GM12878 (cell line): ENCODE measurements around the gene ANKRD44. TPM values are rescaled to one million over a fixed set of nuclear protein-coding genes. Genes with fewer than 3 reads are reported as not detected.

Experiments used
- ATAC-seq: fragments of 200-7000 bp; cut with Tn5 transposase; 3 replicates; pipeline ENCODE4 v1.9.1; 2020; ENCODE audit warnings: mild to moderate bottlenecking, moderate library complexity
- BruUV-seq: library from RNA; stranded (reverse); fragments of 400-500 nt; replicated peaks from 2 replicates; lab custom pipeline; 2021; lab: Mats Ljungman, UMichigan
- CTCF ChIA-PET: fragments of 300-600 bp; sonication (Branson Sonifier 250); formaldehyde crosslinking; extraction: SDS; loops from one replicate; lab custom pipeline; 2021; ENCODE audit warnings: inconsistent platforms; lab: Yijun Ruan, JAX
- POLR2A ChIA-PET: fragments of 350-600 bp; formaldehyde crosslinking; extraction: SDS; loops from one replicate; lab custom pipeline; 2021; ENCODE audit warnings: inconsistent platforms; lab: Charles Lee
- RAD21 ChIA-PET: fragments of 300-600 bp; sonication (Branson Sonifier 250); formaldehyde crosslinking; loops from one replicate; lab custom pipeline; 2023; ENCODE audit warnings: antibody characterized with exemption; ENCODE audit not compliant: unreplicated experiment; lab: Charles Lee
- SMC1A ChIA-PET: fragments of 300-600 bp; sonication (Branson Sonifier 250); formaldehyde crosslinking; loops from one replicate; lab custom pipeline; 2023; ENCODE audit not compliant: unreplicated experiment, uncharacterized antibody; lab: Charles Lee
- DNase-seq: peaks from one replicate; pipeline ENCODE4 v3.0.0-alpha.2; 2011; ENCODE audit warnings: low read depth, low spot score
- FAIRE-seq: peaks from 3 replicates; lab custom pipeline; 2011; peaks lifted over from hg19 to GRCh38; lab: Jason Lieb, UNC
- H2AFZ ChIP-seq: 2 replicates; pipeline ENCODE4 v1.6.0; 2011; ENCODE audit warnings: low read depth, low read length, control low read depth; ENCODE audit not compliant: control insufficient read depth
- H3K27ac ChIP-seq: 2 replicates; pipeline ENCODE4 v1.5.1; 2011; ENCODE audit warnings: control low read depth; ENCODE audit not compliant: control insufficient read depth, insufficient read depth
- H3K27me3 ChIP-seq, 2 experiments: replicated peaks in 1 of 2; 2 replicates each; pipeline versions ENCODE4 v1.6.0 to v1.6.1; 2011; ENCODE audit warnings: low read length in 1 of 2; ENCODE audit not compliant: control insufficient read depth in 2 of 2, insufficient read depth in 2 of 2
- H3K36me3 ChIP-seq, 2 experiments: 2 replicates each; pipeline ENCODE4 v1.5.1; 2011; ENCODE audit warnings: low read length in 1 of 2; ENCODE audit not compliant: control insufficient read depth in 2 of 2, insufficient read depth in 2 of 2
- H3K4me1 ChIP-seq: 2 replicates; pipeline ENCODE4 v1.6.1; 2011; ENCODE audit warnings: mild to moderate bottlenecking, low read length, moderate library complexity, mixed read lengths; ENCODE audit not compliant: control insufficient read depth, insufficient read depth
- H3K4me2 ChIP-seq: 2 replicates; pipeline ENCODE4 v1.6.0; 2011; ENCODE audit warnings: control low read depth; ENCODE audit not compliant: control insufficient read depth, insufficient read depth
- H3K4me3 ChIP-seq: fragments of 200-600 bp; sonication (generic); 2 replicates; pipeline ENCODE4 v1.5.1; 2016
- H3K79me2 ChIP-seq: 2 replicates; pipeline ENCODE4 v1.6.0; 2011; ENCODE audit warnings: low read length; ENCODE audit not compliant: control insufficient read depth, insufficient read depth
- H3K9ac ChIP-seq: 2 replicates; pipeline ENCODE4 v1.8.0; 2011; ENCODE audit warnings: low read length, control low read depth, mixed read lengths; ENCODE audit not compliant: control insufficient read depth, insufficient read depth
- H3K9me3 ChIP-seq: replicated peaks from 3 replicates; pipeline ENCODE4 v1.5.1; 2011; ENCODE audit warnings: mild to moderate bottlenecking, low read length; ENCODE audit not compliant: control insufficient read depth, insufficient read depth
- H4K20me1 ChIP-seq: 2 replicates; pipeline ENCODE4 v1.6.0; 2011; ENCODE audit not compliant: control insufficient read depth, insufficient read depth
- ATF2 ChIP-seq: IDR thresholded peaks from 2 replicates; pipeline ENCODE4 v1.6.1; 2012; ENCODE audit warnings: low read length, inconsistent platforms
- MEF2B ChIP-seq: fragments of 450-650 bp; IDR thresholded peaks from 2 replicates; pipeline ENCODE4 v1.6.1; 2018; ENCODE audit warnings: mild to moderate bottlenecking, moderate library complexity; ENCODE audit not compliant: partially characterized antibody, poor library complexity, severe bottlenecking
- MYC ChIP-seq: IDR thresholded peaks from 2 replicates; pipeline ENCODE4 v1.6.1; 2011; ENCODE audit warnings: mild to moderate bottlenecking, low read length, moderate library complexity, inconsistent platforms; ENCODE audit not compliant: insufficient read depth, insufficient replicate concordance, insufficient read length, severe bottlenecking
- RUNX3 ChIP-seq: IDR thresholded peaks from 2 replicates; pipeline ENCODE4 v1.6.1; 2012; ENCODE audit warnings: low read length, inconsistent platforms
- SPI1 ChIP-seq: IDR thresholded peaks from 2 replicates; pipeline ENCODE4 v1.6.1; 2011; ENCODE audit warnings: low read depth, mild to moderate bottlenecking, low read length, moderate library complexity, borderline replicate concordance; ENCODE audit not compliant: insufficient read depth
- ZNF217 ChIP-seq: fragments of 450-650 bp; IDR thresholded peaks from 2 replicates; pipeline ENCODE4 v1.6.1; 2017; ENCODE audit warnings: antibody characterized with exemption, mild to moderate bottlenecking
- WGBS: methylation state at CpG from one replicate; pipeline ENCODE4 v1.1.6; 2016; ENCODE audit warnings: low lambda C conversion rate; ENCODE audit not compliant: insufficient replicate concordance, insufficient coverage; ENCODE audit errors: missing lambda C conversion rate; 5-methylcytosine and 5-hydroxymethylcytosine counted together
- in situ Hi-C: fragments of 300-500 bp; cut with MboI; formaldehyde crosslinking; loops from 9 replicates; pipeline ENCODE4 v1.14.3; 2018; ENCODE audit warnings: mixed read lengths
- intact Hi-C: fragments of 100-400 bp; cut with micrococcal nuclease; formaldehyde crosslinking; loops from one replicate; pipeline ENCODE4 v1.14.2; 2022; ENCODE audit not compliant: unreplicated experiment
- polyA plus RNA-seq, 11 experiments: library from polyadenylated mRNA; depleted of rRNA in 4 of 11; unstranded in 6 of 11; stranded (reverse) in 5 of 11; fragments of >200 nt; fragmentation: Nextera tagmentation in 4 of 11; fragmentation: Illumina TruSeq in 1 of 11; extraction: Ambion mirVana in 4 of 11; extraction: Trizol in 1 of 11; gene quantifications; 1 replicate in 1 of 11; 2 replicates in 10 of 11; pipeline versions ENCODE4 v1.2.1 to v1.2.3, GENCODE V29; 2011 to 2016; ENCODE audit warnings: inconsistent platforms in 2 of 11, missing spikeins in 2 of 11, low read depth in 1 of 11
- total RNA-seq, 4 experiments: library from RNA; depleted of rRNA in 3 of 4; stranded (reverse); fragments of >200 nt in 3 of 4; fragmentation: Illumina TruSeq in 1 of 4; extraction: Trizol in 1 of 4; gene quantifications; 2 replicates each; pipeline versions ENCODE4 v1.2.1 to v1.2.3, GENCODE V29; 2013 to 2021

The ANKRD44 gene
- total and polyA plus RNA-seq, 10 of the 15 experiments (the other 5 are each of a cell fraction or from before 2014, with no cell fraction given): 19.1 to 99.1 (median 59.6) TPM

- POLR2A ChIA-PET: interaction anchor here (0.6 to 2.6 kb wide), 10 partner anchors 8 to 60 kb away, joined by 3 to 11 read pairs (median 4); no protein-coding TSS in a partner anchor
- peak; percentile 82 for TF ChIP-seq MEF2B
- TF ChIP-seq ATF2: peak; percentile 48; the same call in 1 of the 2 replicates
- TF ChIP-seq RUNX3: peak; percentile 52
- peak; percentile 48; the same call in 1 of the 2 replicates for TF ChIP-seq SPI1
- no peak for TF ChIP-seq MYC
- TF ChIP-seq ZNF217: no peak
- intact Hi-C loops (no loop called here), in situ Hi-C loops (no loop called here)
- no TSS peak for BruUV-seq
- SMC1A ChIA-PET: interaction anchor here (0.7 to 5.3 kb wide), 20 partner anchors 9 to 63 kb away, joined by 3 to 53 read pairs (median 6); no protein-coding TSS in a partner anchor
- Histone ChIP-seq H3K4me3 (no peak overlapping the region), H4K20me1 (no peaks in the 10 kb centered on the region), H3K27me3 (no peaks in the 10 kb centered on the region), H3K4me2 (peak overlapping the region; percentile 23), H3K36me3 (peaks cover 3 to 4% of the 10 kb centered on the region in 2 experiments; a peak in 2 of 4 replicates), H3K9ac (no peak overlapping the region; the same call in 1 of the 2 replicates), H3K79me2 (peaks cover 91% of the 10 kb centered on the region), H3K9me3 (peaks cover 1% of the 10 kb centered on the region; the same call in 2 of the 3 replicates), H3K4me1 (peaks cover 19% of the 10 kb centered on the region), H2AFZ (no peak overlapping the region; the same call in 1 of the 2 replicates), H3K27ac (peak overlapping the region; percentile 76)
- RAD21 ChIA-PET: interaction anchor here (1.0 to 5.9 kb wide), 10 partner anchors 8 to 59 kb away, joined by 3 to 43 read pairs (median 5); no protein-coding TSS in a partner anchor
- CTCF ChIA-PET: interaction anchor here (0.7 to 2.0 kb wide), 7 partner anchors 8 to 957 kb away, joined by 3 to 12 read pairs (median 3); no protein-coding TSS in a partner anchor
- 10% methylated on average over 3 of the region's 3 CpGs for WGBS
- DNase-seq: no peak
- peak; percentile 45 for ATAC-seq
- no peak for FAIRE-seq
Observed at GRCh38 chr2:197248623-197249022, 62.0 kb downstream of the ANKRD44 start.
